WTC11 (cell line): ENCODE data around the gene STXBP2. TPM values are rescaled to one million over a fixed set of nuclear protein-coding genes. Genes with fewer than 3 reads are reported as not detected.

Experiments
- ATAC-seq: fragments of 200-7000 bp; cut with Tn5 transposase; 2 replicates; pipeline ENCODE4 v1.10.0; 2021; ENCODE audit warnings: mild to moderate bottlenecking, moderate library complexity
- CTCF ChIA-PET: fragments of 300-600 bp; sonication (Branson Sonifier 250); formaldehyde crosslinking; loops from one replicate; lab custom pipeline; 2021; ENCODE audit warnings: antibody characterized with exemption; lab: Charles Lee
- POLR2A ChIA-PET: fragments of 350-600 bp; sonication (Branson Sonifier 250); formaldehyde crosslinking; loops from one replicate; lab custom pipeline; 2021; ENCODE audit warnings: antibody characterized with exemption; lab: Charles Lee
- DNase-seq: peaks from one replicate; pipeline ENCODE4 v3.0.0; 2021; ENCODE audit warnings: low spot score
- H3K27ac Mint-ChIP-seq: 2 replicates; pipeline ENCODE4 v1.8.0; 2021; ENCODE audit warnings: mixed read lengths
- H3K27me3 Mint-ChIP-seq: 2 replicates; pipeline ENCODE4 v1.8.0; 2021; ENCODE audit warnings: low read depth, mild to moderate bottlenecking, moderate library complexity, mixed read lengths
- H3K36me3 Mint-ChIP-seq: 2 replicates; pipeline ENCODE4 v1.8.0; 2021; ENCODE audit warnings: mixed read lengths
- H3K4me1 Mint-ChIP-seq: 2 replicates; pipeline ENCODE4 v1.8.0; 2022; ENCODE audit warnings: mixed read lengths
- H3K4me3 Mint-ChIP-seq: 2 replicates; pipeline ENCODE4 v1.8.0; 2021; ENCODE audit warnings: mild to moderate bottlenecking, moderate library complexity, mixed read lengths
- H3K9me3 Mint-ChIP-seq: 2 replicates; pipeline ENCODE4 v1.8.0; 2021; ENCODE audit warnings: mixed read lengths
- AR ChIP-seq: fragments of 250-450 bp; sonication (Bioruptor Pico); IDR thresholded peaks from 2 replicates; pipeline ENCODE4 v1.9.0; 2021; ENCODE audit warnings: mild to moderate bottlenecking
- ARID4B ChIP-seq: sonication (generic); formaldehyde crosslinking; IDR thresholded peaks from 2 replicates; pipeline ENCODE4 v1.8.0; 2023; ENCODE audit warnings: missing genetic modification reagents, mild to moderate bottlenecking, borderline replicate concordance
- ATF1 ChIP-seq: sonication (generic); formaldehyde crosslinking; IDR thresholded peaks from 2 replicates; pipeline ENCODE4 v1.8.1; 2023; ENCODE audit warnings: mild to moderate bottlenecking, moderate library complexity, missing genetic modification reagents
- ATF6 ChIP-seq: sonication (generic); formaldehyde crosslinking; IDR thresholded peaks from 2 replicates; pipeline ENCODE4 v1.8.1; 2023; ENCODE audit warnings: mild to moderate bottlenecking, missing genetic modification reagents
- CREM ChIP-seq: sonication (generic); formaldehyde crosslinking; IDR thresholded peaks from 2 replicates; pipeline ENCODE4 v1.8.1; 2022; ENCODE audit warnings: mild to moderate bottlenecking, missing genetic modification reagents, moderate library complexity
- ELF4 ChIP-seq: sonication (generic); formaldehyde crosslinking; IDR thresholded peaks from 2 replicates; pipeline ENCODE4 v1.8.1; 2022; ENCODE audit warnings: low read depth, mild to moderate bottlenecking, moderate library complexity, missing genetic modification reagents
- ETV6 ChIP-seq: sonication (generic); formaldehyde crosslinking; IDR thresholded peaks from 2 replicates; pipeline ENCODE4 v1.8.1; 2022; ENCODE audit warnings: mild to moderate bottlenecking, missing genetic modification reagents
- FOXK1 ChIP-seq: sonication (generic); formaldehyde crosslinking; IDR thresholded peaks from 2 replicates; pipeline ENCODE4 v1.8.0; 2022; ENCODE audit warnings: mild to moderate bottlenecking, moderate library complexity, missing genetic modification reagents
- GRHL2 ChIP-seq: fragments of 250-450 bp; sonication (Bioruptor Pico); IDR thresholded peaks from 2 replicates; pipeline ENCODE4 v1.8.0; 2022; ENCODE audit warnings: mild to moderate bottlenecking, moderate library complexity; ENCODE audit not compliant: insufficient replicate concordance, severe bottlenecking
- IRF2 ChIP-seq: sonication (generic); formaldehyde crosslinking; IDR thresholded peaks from 2 replicates; pipeline ENCODE4 v1.8.0; 2022; ENCODE audit warnings: low read depth, missing genetic modification reagents, borderline replicate concordance
- JUN ChIP-seq: sonication (generic); formaldehyde crosslinking; IDR thresholded peaks from 2 replicates; pipeline ENCODE4 v1.8.0; 2023; ENCODE audit warnings: mild to moderate bottlenecking, missing genetic modification reagents
- MXD4 ChIP-seq: fragments of 250-450 bp; sonication (Bioruptor Pico); IDR thresholded peaks from 2 replicates; pipeline ENCODE4 v1.8.0; 2021; ENCODE audit warnings: mild to moderate bottlenecking, moderate library complexity, borderline replicate concordance
- NFATC4 ChIP-seq: fragments of 250-450 bp; sonication (Bioruptor Pico); IDR thresholded peaks from 2 replicates; pipeline ENCODE4 v1.9.0; 2021; ENCODE audit warnings: mild to moderate bottlenecking
- PREB ChIP-seq: sonication (generic); formaldehyde crosslinking; IDR thresholded peaks from 2 replicates; pipeline ENCODE4 v1.8.1; 2022; ENCODE audit warnings: mild to moderate bottlenecking, missing genetic modification reagents, moderate library complexity, borderline replicate concordance
- SMAD4 ChIP-seq: sonication (generic); formaldehyde crosslinking; IDR thresholded peaks from 2 replicates; pipeline ENCODE4 v1.8.0; 2022; ENCODE audit warnings: mild to moderate bottlenecking, missing genetic modification reagents
- SP1 ChIP-seq: sonication (generic); formaldehyde crosslinking; conservative IDR thresholded peaks from 2 replicates; pipeline ENCODE4 v1.8.1; 2022; ENCODE audit warnings: missing genetic modification reagents
- TCF7 ChIP-seq: sonication (generic); formaldehyde crosslinking; IDR thresholded peaks from 2 replicates; pipeline ENCODE4 v1.8.0; 2022; ENCODE audit warnings: mild to moderate bottlenecking, low read depth, missing genetic modification reagents, moderate library complexity
- TEAD4 ChIP-seq: sonication (generic); formaldehyde crosslinking; IDR thresholded peaks from 2 replicates; pipeline ENCODE4 v1.8.0; 2022; ENCODE audit warnings: mild to moderate bottlenecking, missing genetic modification reagents
- ZNF219 ChIP-seq: sonication (generic); formaldehyde crosslinking; IDR thresholded peaks from 2 replicates; pipeline ENCODE4 v1.8.0; 2023; ENCODE audit warnings: missing genetic modification reagents, mild to moderate bottlenecking, borderline replicate concordance
- ZNF281 ChIP-seq: sonication (generic); formaldehyde crosslinking; IDR thresholded peaks from 2 replicates; pipeline ENCODE4 v1.8.0; 2023; ENCODE audit warnings: mild to moderate bottlenecking, missing genetic modification reagents
- ZNF317 ChIP-seq: sonication (generic); formaldehyde crosslinking; IDR thresholded peaks from 2 replicates; pipeline ENCODE4 v1.8.1; 2023; ENCODE audit warnings: low read depth, mild to moderate bottlenecking, moderate library complexity, missing genetic modification reagents, borderline replicate concordance
- ZSCAN18 ChIP-seq: fragments of 250-450 bp; sonication (Bioruptor Pico); IDR thresholded peaks from 2 replicates; pipeline ENCODE4 v2.1.2; 2022; ENCODE audit warnings: mild to moderate bottlenecking, moderate library complexity
- total RNA-seq: library from RNA; stranded (reverse); gene quantifications from 3 replicates; pipeline ENCODE4 v1.2.3, GENCODE V29; 2021

Gene STXBP2
- total RNA-seq, 1 experiment from 2014 or later: 68.9 TPM

GRCh38 chr19:7617735-7618134 is 19.2 kb upstream of the STXBP2 start (continued):
- no peak for TF ChIP-seq ZNF281 (CRISPR knock-in tag)
- TF ChIP-seq ATF1 (CRISPR knock-in tag): no peak
- no peak for TF ChIP-seq NFATC4 (CRISPR knock-in tag)
- TF ChIP-seq TCF7 (CRISPR knock-in tag): no peak
- TF ChIP-seq ZSCAN18 (CRISPR knock-in tag): no peak
- no peak for TF ChIP-seq SMAD4 (CRISPR knock-in tag)
- no peak for TF ChIP-seq SP1 (CRISPR knock-in tag)
- TF ChIP-seq JUN: no peak

GRCh38 chr19:7618348-7618747 is 18.6 kb upstream of the STXBP2 start:
- DNase-seq (no peak), ATAC-seq (no peak)
- ChIA-PET POLR2A (no interaction called here), CTCF (interaction anchor here (1.1 to 2.5 kb wide), 2 partner anchors 23 to 50 kb away, joined by 4 to 9 read pairs; no protein-coding TSS in a partner anchor)
- peaks cover 26% of the 10 kb centered on the region for H3K36me3 Mint-ChIP-seq
- no peaks in the 10 kb centered on the region for H3K9me3 Mint-ChIP-seq
- H3K27me3 Mint-ChIP-seq: no peaks in the 10 kb centered on the region; the same call in 1 of the 2 replicates
- H3K27ac Mint-ChIP-seq: no peak overlapping the region
- H3K4me1 Mint-ChIP-seq: no peaks in the 10 kb centered on the region
- H3K4me3 Mint-ChIP-seq: no peak overlapping the region
- TF ChIP-seq ELF4 (no peak), ETV6 (CRISPR knock-in tag) (no peak), TEAD4 (CRISPR knock-in tag) (no peak), MXD4 (CRISPR knock-in tag) (no peak), ARID4B (CRISPR knock-in tag) (no peak), ATF6 (CRISPR knock-in tag) (no peak), GRHL2 (CRISPR knock-in tag) (no peak), IRF2 (CRISPR knock-in tag) (no peak), CREM (no peak), AR (CRISPR knock-in tag) (no peak), ZNF219 (CRISPR knock-in tag) (no peak), ZNF317 (CRISPR knock-in tag) (no peak), FOXK1 (CRISPR knock-in tag) (no peak), SP1 (CRISPR knock-in tag) (no peak), PREB (CRISPR knock-in tag) (no peak)
